ENCODE measurements around the gene AFMID.

DNA sequence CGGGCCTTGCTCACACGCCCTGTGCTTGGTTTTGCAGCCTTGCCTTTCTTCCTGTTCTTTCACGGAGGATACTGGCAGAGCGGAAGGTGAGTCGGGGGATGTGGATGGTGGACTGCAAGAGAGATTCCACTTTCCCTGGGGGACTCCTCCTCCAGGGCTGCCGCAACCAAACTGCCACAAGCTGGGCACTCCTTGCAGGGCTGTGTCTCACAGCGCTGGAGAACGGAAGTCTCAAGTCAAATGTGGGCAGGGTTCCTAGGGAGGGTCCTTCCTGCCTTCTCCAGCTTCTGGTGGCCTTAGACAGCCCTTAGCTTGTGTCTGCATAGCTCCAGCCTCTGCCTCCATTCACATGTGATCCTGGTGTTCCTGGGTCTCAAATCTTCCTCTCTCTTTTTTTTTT lies 15.5 kb downstream of the AFMID start:
- TF ChIP-seq EP300 (IDR thresholded peaks at IDR 0.05), result no peak
- TF ChIP-seq, protein P1, sequence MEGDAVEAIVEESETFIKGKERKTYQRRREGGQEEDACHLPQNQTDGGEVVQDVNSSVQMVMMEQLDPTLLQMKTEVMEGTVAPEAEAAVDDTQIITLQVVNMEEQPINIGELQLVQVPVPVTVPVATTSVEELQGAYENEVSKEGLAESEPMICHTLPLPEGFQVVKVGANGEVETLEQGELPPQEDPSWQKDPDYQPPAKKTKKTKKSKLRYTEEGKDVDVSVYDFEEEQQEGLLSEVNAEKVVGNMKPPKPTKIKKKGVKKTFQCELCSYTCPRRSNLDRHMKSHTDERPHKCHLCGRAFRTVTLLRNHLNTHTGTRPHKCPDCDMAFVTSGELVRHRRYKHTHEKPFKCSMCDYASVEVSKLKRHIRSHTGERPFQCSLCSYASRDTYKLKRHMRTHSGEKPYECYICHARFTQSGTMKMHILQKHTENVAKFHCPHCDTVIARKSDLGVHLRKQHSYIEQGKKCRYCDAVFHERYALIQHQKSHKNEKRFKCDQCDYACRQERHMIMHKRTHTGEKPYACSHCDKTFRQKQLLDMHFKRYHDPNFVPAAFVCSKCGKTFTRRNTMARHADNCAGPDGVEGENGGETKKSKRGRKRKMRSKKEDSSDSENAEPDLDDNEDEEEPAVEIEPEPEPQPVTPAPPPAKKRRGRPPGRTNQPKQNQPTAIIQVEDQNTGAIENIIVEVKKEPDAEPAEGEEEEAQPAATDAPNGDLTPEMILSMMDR (IDR thresholded peaks at IDR 0.05), result no peak
- no peak for TF ChIP-seq POLR2AphosphoS5 (IDR thresholded peaks at IDR 0.05)
- TF ChIP-seq POLR2A (IDR thresholded peaks at IDR 0.05), result no peak

Measured in upper lobe of left lung (tissue), 4 donors.